SK-N-SH (cell line): Measurements from ENCODE around the gene BABAM2. TPM values are rescaled to one million over a fixed set of nuclear protein-coding genes. Genes with fewer than 3 reads are reported as not detected.

ENCODE experiments used
- CTCF ChIA-PET: fragments of 300-600, 350-600 bp; formaldehyde crosslinking; extraction: SDS; loops from one replicate; lab custom pipeline; 2021; lab: Yijun Ruan, JAX
- POLR2A ChIA-PET: fragments of 350-600 bp; sonication (Branson Sonifier 250); formaldehyde crosslinking; extraction: SDS; loops from one replicate; lab custom pipeline; 2020; ENCODE audit warnings: antibody characterized with exemption, inconsistent platforms; lab: Yijun Ruan, JAX
- DNase-seq: peaks from one replicate; pipeline ENCODE4 v3.0.0; 2012
- H2AFZ ChIP-seq: fragments of 200-600 bp; sonication (generic); 2 replicates; pipeline ENCODE4 v1.8.1; 2016; ENCODE audit warnings: antibody characterized with exemption, mild to moderate bottlenecking, low read depth
- H3F3A ChIP-seq: fragments of 200-600 bp; sonication (generic); replicated peaks from 2 replicates; pipeline ENCODE3; 2016; ENCODE audit warnings: antibody characterized with exemption, mild to moderate bottlenecking; ENCODE audit not compliant: insufficient read depth
- H3K27ac ChIP-seq, 2 experiments: fragments of 200-500 bp in 1 of 2; fragments of 200-600 bp in 1 of 2; sonication (Bioruptor generic) in 1 of 2; sonication (generic), shearing (Covaris generic) in 1 of 2; 2 replicates each; pipeline versions ENCODE4 v1.5.1 to v1.6.1; 2014 to 2016; ENCODE audit warnings: low read depth in 2 of 2, inconsistent platforms in 1 of 2, low read length in 1 of 2, mild to moderate bottlenecking in 1 of 2, mixed read lengths in 1 of 2
- H3K27me3 ChIP-seq: fragments of 200-600 bp; sonication (generic), shearing (Covaris generic); 2 replicates; pipeline ENCODE4 v1.6.1; 2016; ENCODE audit warnings: mixed run types; ENCODE audit not compliant: insufficient read depth
- H3K36me3 ChIP-seq, 2 experiments: fragments of 200-500 bp in 1 of 2; fragments of 200-600 bp in 1 of 2; sonication (Bioruptor generic) in 1 of 2; sonication (generic) in 1 of 2; replicated peaks in 1 of 2; 2 replicates each; pipeline versions ENCODE3 to v1.5.1; 2014 to 2016; ENCODE audit warnings: low read length in 1 of 2, mild to moderate bottlenecking in 1 of 2; ENCODE audit not compliant: insufficient read depth in 2 of 2, control insufficient read depth in 1 of 2
- H3K4me1 ChIP-seq, 2 experiments: fragments of 200-500 bp in 1 of 2; fragments of 200-600 bp in 1 of 2; sonication (Bioruptor generic) in 1 of 2; sonication (generic), shearing (Covaris generic) in 1 of 2; 2 replicates each; pipeline versions ENCODE4 v1.5.1 to v1.6.1; 2014 to 2016; ENCODE audit warnings: low read depth in 1 of 2, low read length in 1 of 2, mixed run types in 1 of 2; ENCODE audit not compliant: insufficient read depth in 2 of 2, control insufficient read depth in 1 of 2
- H3K4me2 ChIP-seq: fragments of 200-600 bp; sonication (generic), shearing (Covaris generic); 2 replicates; pipeline ENCODE4 v1.6.1; 2017; ENCODE audit warnings: mixed run types
- H3K4me3 ChIP-seq, 2 experiments: fragments of 200-500 bp in 1 of 2; fragments of 200-600 bp in 1 of 2; sonication (Bioruptor generic) in 1 of 2; sonication (generic), shearing (Covaris generic) in 1 of 2; 2 replicates each; pipeline versions ENCODE4 v1.5.1 to v1.8.1; 2014 to 2016; ENCODE audit warnings: low read depth in 2 of 2, inconsistent platforms in 1 of 2, low read length in 1 of 2, mild to moderate bottlenecking in 1 of 2, mixed read lengths in 1 of 2, moderate library complexity in 1 of 2
- H3K79me2 ChIP-seq: fragments of 200-600 bp; sonication (generic); 2 replicates; pipeline ENCODE4 v1.8.1; 2017; ENCODE audit warnings: mild to moderate bottlenecking; ENCODE audit not compliant: insufficient read depth
- H3K9ac ChIP-seq: fragments of 200-600 bp; sonication (generic); 2 replicates; pipeline ENCODE4 v1.6.1; 2017; ENCODE audit warnings: mixed run types
- H3K9me2 ChIP-seq: fragments of 200-600 bp; sonication (generic); 2 replicates; pipeline ENCODE4 v1.6.1; 2017; ENCODE audit warnings: mixed run types
- H3K9me3 ChIP-seq: fragments of 200-600 bp; sonication (generic); 2 replicates; pipeline ENCODE4 v1.6.1; 2017; ENCODE audit warnings: mixed run types, mild to moderate bottlenecking, moderate library complexity
- H4K20me1 ChIP-seq: fragments of 200-600 bp; sonication (generic); 2 replicates; pipeline ENCODE4 v1.6.1; 2017; ENCODE audit warnings: mild to moderate bottlenecking, mixed run types; ENCODE audit not compliant: insufficient read depth
- CHD2 ChIP-seq: fragments of 150-350 bp; IDR thresholded peaks from 2 replicates; pipeline ENCODE4 v1.6.1; 2018; ENCODE audit warnings: low read length; ENCODE audit not compliant: partially characterized antibody
- FOXJ3 ChIP-seq: sonication (generic); formaldehyde crosslinking; IDR thresholded peaks from 2 replicates; pipeline ENCODE4 v1.5.1; 2020; ENCODE audit warnings: mild to moderate bottlenecking, missing genetic modification reagents
- GATA2 ChIP-seq: sonication (generic); formaldehyde crosslinking; IDR thresholded peaks from 2 replicates; pipeline ENCODE4 v1.5.0; 2020; ENCODE audit warnings: mild to moderate bottlenecking, missing genetic modification reagents
- MXI1 ChIP-seq: IDR thresholded peaks from 2 replicates; pipeline ENCODE4 v1.6.1; 2012; ENCODE audit warnings: mild to moderate bottlenecking, low read depth, low read length, improper control_type of control experiment
- NFIC ChIP-seq: IDR thresholded peaks from 2 replicates; pipeline ENCODE4 v1.4.0; 2012; ENCODE audit warnings: borderline replicate concordance
- PBX3 ChIP-seq: IDR thresholded peaks from 2 replicates; pipeline ENCODE4; 2012
- POLR2AphosphoS5 ChIP-seq: IDR thresholded peaks from 2 replicates; pipeline ENCODE4 v1.6.1; 2012; ENCODE audit warnings: low read depth, low read length
- REST ChIP-seq: IDR thresholded peaks from 2 replicates; pipeline ENCODE4 v1.6.1; 2012; ENCODE audit warnings: mild to moderate bottlenecking, low read depth, low read length, moderate library complexity
- TCF12 ChIP-seq: IDR thresholded peaks from 2 replicates; pipeline ENCODE4 v1.4.0; 2012
- TEAD4 ChIP-seq: IDR thresholded peaks from 2 replicates; pipeline ENCODE4 v1.4.0; 2012; ENCODE audit warnings: mild to moderate bottlenecking, borderline replicate concordance; ENCODE audit not compliant: insufficient read depth
- YY1 ChIP-seq: IDR thresholded peaks from 2 replicates; pipeline ENCODE4 v1.4.0; 2012; ENCODE audit warnings: low read depth, mild to moderate bottlenecking
- WGBS: methylation state at CpG from one replicate; pipeline ENCODE4 v1.1.6; 2017; ENCODE audit warnings: low lambda C conversion rate; 5-methylcytosine and 5-hydroxymethylcytosine counted together
- polyA plus RNA-seq, 3 experiments: library from polyadenylated mRNA; depleted of rRNA; stranded (reverse); fragments of >200 nt; gene quantifications; 2 replicates each; pipeline ENCODE4 v1.2.3, GENCODE V29; 2012
- TF ChIP-seq, protein P1 (sequence below): IDR thresholded peaks from 2 replicates; pipeline ENCODE4 v1.4.0; 2012; ENCODE audit warnings: low read depth, borderline replicate concordance

BABAM2 gene
- polyA plus RNA-seq, 1 of the 3 experiments (the other 2 are of a cell fraction), result 34.0 TPM

GRCh38 chr2:27965841-27966240 is 75.3 kb downstream of the BABAM2 start:
- no peaks in the 10 kb centered on the region for H3K9me2 ChIP-seq
- H3K27ac ChIP-seq, result no peak overlapping the region
- H3K4me1 ChIP-seq, result peaks cover 4 to 10% of the 10 kb centered on the region in 2 experiments; a peak in 3 of 4 replicates
- TF ChIP-seq CHD2, result no peak
- TF ChIP-seq PBX3, result no peak
- TF ChIP-seq TEAD4, result no peak
- no peak for TF ChIP-seq MXI1
- TF ChIP-seq, all 33 proteins: peak for 0
- no peak overlapping the region for H3K9ac ChIP-seq
- no peaks in the 10 kb centered on the region for H3K27me3 ChIP-seq
- H3F3A ChIP-seq, result peaks cover 9% of the 10 kb centered on the region
- WGBS, result 86% methylated on average over 2 of the region's 2 CpGs
- CTCF ChIA-PET, result no interaction called here
- H3K4me3 ChIP-seq, result no peak overlapping the region
- no peaks in the 10 kb centered on the region for H4K20me1 ChIP-seq
- H3K79me2 ChIP-seq, result no peaks in the 10 kb centered on the region
- no peak overlapping the region for H2AFZ ChIP-seq
- POLR2A ChIA-PET, result no interaction called here
- H3K4me2 ChIP-seq, result no peak overlapping the region
- H3K9me3 ChIP-seq, result no peaks in the 10 kb centered on the region
- H3K36me3 ChIP-seq, result no peaks in the 10 kb centered on the region
- DNase-seq, result no peak

DNA sequence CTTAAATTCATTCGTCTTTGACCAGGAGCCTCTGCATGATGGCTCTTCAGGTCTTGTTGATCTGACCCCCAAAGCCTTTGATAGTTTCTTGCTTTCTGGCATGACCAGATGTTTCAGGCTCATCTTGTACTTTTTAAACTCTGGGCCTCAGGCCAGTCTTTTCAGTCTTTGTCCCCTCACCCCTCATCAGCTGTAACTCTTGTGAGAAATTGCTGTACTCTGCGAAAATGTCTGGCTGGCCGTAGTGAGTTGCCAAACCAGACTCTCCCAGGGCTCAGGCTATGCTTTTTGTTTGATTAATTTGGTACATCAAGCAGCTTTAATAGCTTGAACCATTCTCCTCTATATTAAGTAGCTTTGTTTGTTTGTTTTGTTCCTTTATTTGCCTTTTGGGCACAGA is 75.9 kb downstream of the BABAM2 start:
- Histone ChIP-seq H3K27ac (peak overlapping the region; percentile 0 to 24; a peak in 2 of 4 replicates), H3K27me3 (no peaks in the 10 kb centered on the region), H3K9me2 (no peaks in the 10 kb centered on the region), H3K9me3 (no peaks in the 10 kb centered on the region), H3F3A (peaks cover 3% of the 10 kb centered on the region), H3K4me3 (no peak overlapping the region), H3K4me2 (no peak overlapping the region), H4K20me1 (no peaks in the 10 kb centered on the region), H3K4me1 (peaks cover 3 to 4% of the 10 kb centered on the region in 2 experiments; a peak in 2 of 4 replicates), H3K9ac (no peak overlapping the region), H2AFZ (no peak overlapping the region), H3K36me3 (no peaks in the 10 kb centered on the region), H3K79me2 (no peaks in the 10 kb centered on the region)
- DNase-seq, result peak; percentile 9
- no peak for TF ChIP-seq REST
- peak; percentile 20; the same call in 1 of the 2 replicates for TF ChIP-seq TCF12
- TF ChIP-seq FOXJ3 (CRISPR knock-in tag), result no peak
- no peak for TF ChIP-seq POLR2AphosphoS5
- no peak for TF ChIP-seq YY1
- TF ChIP-seq GATA2 (CRISPR knock-in tag), result no peak
- TF ChIP-seq, protein P1, sequence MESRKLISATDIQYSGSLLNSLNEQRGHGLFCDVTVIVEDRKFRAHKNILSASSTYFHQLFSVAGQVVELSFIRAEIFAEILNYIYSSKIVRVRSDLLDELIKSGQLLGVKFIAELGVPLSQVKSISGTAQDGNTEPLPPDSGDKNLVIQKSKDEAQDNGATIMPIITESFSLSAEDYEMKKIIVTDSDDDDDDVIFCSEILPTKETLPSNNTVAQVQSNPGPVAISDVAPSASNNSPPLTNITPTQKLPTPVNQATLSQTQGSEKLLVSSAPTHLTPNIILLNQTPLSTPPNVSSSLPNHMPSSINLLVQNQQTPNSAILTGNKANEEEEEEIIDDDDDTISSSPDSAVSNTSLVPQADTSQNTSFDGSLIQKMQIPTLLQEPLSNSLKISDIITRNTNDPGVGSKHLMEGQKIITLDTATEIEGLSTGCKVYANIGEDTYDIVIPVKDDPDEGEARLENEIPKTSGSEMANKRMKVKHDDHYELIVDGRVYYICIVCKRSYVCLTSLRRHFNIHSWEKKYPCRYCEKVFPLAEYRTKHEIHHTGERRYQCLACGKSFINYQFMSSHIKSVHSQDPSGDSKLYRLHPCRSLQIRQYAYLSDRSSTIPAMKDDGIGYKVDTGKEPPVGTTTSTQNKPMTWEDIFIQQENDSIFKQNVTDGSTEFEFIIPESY, result no peak
- no peak for TF ChIP-seq NFIC
- ChIA-PET POLR2A (no interaction called here), CTCF (interaction anchor here (1.4 kb wide), 1 partner anchor 424 kb away, joined by 3 read pairs; no protein-coding TSS in a partner anchor)
- 68% methylated on average over 3 of the region's 3 CpGs for WGBS
